GM19467 (cell line): Measurements from ENCODE around the gene MYBPHL.

ENCODE experiments used
- ATAC-seq: cut with Tn5 transposase; IDR thresholded peaks from one replicate; pipeline ENCODE4 v1.9.1; 2021; ENCODE audit warnings: mild to moderate bottlenecking, moderate library complexity; ENCODE audit not compliant: unreplicated experiment

Gene MYBPHL

GRCh38 chr1:109253803-109254620 is 52.8 kb downstream of the MYBPHL start:
- ATAC-seq, result no peak

- ATAC-seq, result no peak
These were observed 53.7 kb downstream of the MYBPHL start for GRCh38 chr1:109252893-109253802.

- no peak for ATAC-seq
These were observed 54.5 kb downstream of the MYBPHL start for GRCh38 chr1:109252167-109252892.

GRCh38 chr1:109251277-109252166 is 55.3 kb downstream of the MYBPHL start:
- no peak for ATAC-seq

- no peak for ATAC-seq
These were observed 56.1 kb downstream of the MYBPHL start for GRCh38 chr1:109250454-109251276.

GRCh38 chr1:109249654-109250401 is 57.0 kb downstream of the MYBPHL start:
- ATAC-seq, result peak; percentile 20

GRCh38 chr1:109248797-109249629 is 57.8 kb downstream of the MYBPHL start, which contains the start of gene CELSR2:
CELSR2 (plus strand) TSS chr1:109249539; CDS start chr1:109250080, 541 bp downstream.
- ATAC-seq, result peak; percentile 62

- no peak for ATAC-seq
These were observed 58.4 kb downstream of the MYBPHL start for GRCh38 chr1:109248444-109248796.

- no peak for ATAC-seq
These were observed 59.1 kb downstream of the MYBPHL start for GRCh38 chr1:109247401-109248365.

- ATAC-seq, result no peak
These were observed 60.7 kb downstream of the MYBPHL start for GRCh38 chr1:109246141-109246551.

GRCh38 chr1:109243860-109244552 is 62.8 kb downstream of the MYBPHL start:
- ATAC-seq, result no peak

GRCh38 chr1:109243221-109243620 is 63.6 kb downstream of the MYBPHL start:
- ATAC-seq, result no peak

- no peak for ATAC-seq
These were observed 64.4 kb downstream of the MYBPHL start for GRCh38 chr1:109242387-109242786.
